ENCODE data around the gene TSPOAP1. TPM values are rescaled to one million over a fixed set of nuclear protein-coding genes. Genes with fewer than 3 reads are reported as not detected.

The TSPOAP1 gene
- total and polyA plus RNA-seq, 2 of the 13 experiments (the other 11 are each of a cell fraction or from before 2014, with no cell fraction given), result not detected

- TF ChIP-seq ARID3A (IDR thresholded peaks at IDR 0.05; ENCODE audit: low read depth, low read length) (0 out of 2 replicates have a peak, but pooled peaks have one; percentile 23), RXRB (CRISPR knock-in tag; IDR thresholded peaks at IDR 0.05; ENCODE audit: borderline replicate concordance) (peak; percentile 37; the same call in 1 of the 2 replicates), ZNF710 (CRISPR knock-in tag; IDR thresholded peaks at IDR 0.05; ENCODE audit: borderline replicate concordance) (no peak), ZNF335 (CRISPR knock-in tag; IDR thresholded peaks at IDR 0.05) (0 out of 2 replicates have a peak, but pooled peaks have one; percentile 28), TEAD3 (CRISPR knock-in tag; optimal IDR thresholded peaks at IDR 0.05; ENCODE audit: borderline replicate concordance) (peak; percentile 48), KLF16 (CRISPR knock-in tag; IDR thresholded peaks at IDR 0.05) (0 out of 4 replicates have a peak, but pooled peaks of 1 of the 2 experiments have one; percentile 28), ZBTB26 (CRISPR knock-in tag; IDR thresholded peaks at IDR 0.05; ENCODE audit: borderline replicate concordance) (peak; percentile 55; the same call in 1 of the 2 replicates), XRCC5 (optimal IDR thresholded peaks at IDR 0.05; ENCODE audit: low read length) (peak; percentile 83), ZNF501 (CRISPR knock-in tag; IDR thresholded peaks at IDR 0.05) (0 out of 2 replicates have a peak, but pooled peaks have one; percentile 39), TBX2 (CRISPR knock-in tag; IDR thresholded peaks at IDR 0.05; ENCODE audit: borderline replicate concordance) (0 out of 2 replicates have a peak, but pooled peaks have one; percentile 23), ZNF614 (CRISPR knock-in tag; IDR thresholded peaks at IDR 0.05; ENCODE audit: borderline replicate concordance) (peak; percentile 47; the same call in 1 of the 2 replicates), RAD21 (CRISPR knock-in tag; IDR thresholded peaks at IDR 0.05) (peak; percentile 96), ZFP36L1 (CRISPR knock-in tag; IDR thresholded peaks at IDR 0.05) (no peak), SMC3 (IDR thresholded peaks at IDR 0.05; ENCODE audit: low read length) (peak; percentile 100), IRF2 (CRISPR knock-in tag; IDR thresholded peaks at IDR 0.05) (0 out of 2 replicates have a peak, but pooled peaks have one; percentile 39), NR2F6 (IDR thresholded peaks at IDR 0.05) (no peak), NR2F6 (CRISPR knock-in tag; IDR thresholded peaks at IDR 0.05) (0 out of 2 replicates have a peak, but pooled peaks have one; percentile 17), GATAD1 (CRISPR knock-in tag; IDR thresholded peaks at IDR 0.05) (0 out of 2 replicates have a peak, but pooled peaks have one; percentile 22), ZNF383 (CRISPR knock-in tag; IDR thresholded peaks at IDR 0.05; ENCODE audit: borderline replicate concordance) (no peak), SKI (IDR thresholded peaks at IDR 0.05; ENCODE audit: partially characterized antibody) (no peak), RARA (CRISPR knock-in tag; IDR thresholded peaks at IDR 0.05) (peak; percentile 24; the same call in 1 of the 2 replicates), IKZF5 (CRISPR knock-in tag; IDR thresholded peaks at IDR 0.05) (no peak), RXRA (CRISPR knock-in tag; IDR thresholded peaks at IDR 0.05) (peak; percentile 21; the same call in 1 of the 2 replicates)
These were observed 11.1 kb downstream of the TSPOAP1 start (continued) for GRCh38 chr17:58317421-58318064.

Measured in HepG2 (cell line).